Tibial artery (tissue), 4 donors: Measurements from ENCODE around the gene TFAM.

Experiments
- DNase-seq, 2 donors: peaks; one replicate each; pipeline ENCODE4 v3.0.0-alpha.2; 2019
- H3K27ac ChIP-seq, 2 donors: fragments of 200-600 bp; sonication (generic) in 1 of 2; 1 replicate in 1 of 2; 2 replicates in 1 of 2; pipeline ENCODE4 v1.5.1; 2018 to 2019; ENCODE audit warnings: mild to moderate bottlenecking in 1 of 2
- H3K27me3 ChIP-seq, 2 donors: fragments of 200-600 bp; sonication (generic) in 1 of 2; one replicate each; pipeline versions ENCODE4 v1.5.1 to v1.6.0; 2016 to 2019
- H3K36me3 ChIP-seq, 3 donors: fragments of 200-600 bp; sonication (generic) in 2 of 3; one replicate each; pipeline ENCODE4 v1.5.1; 2016 to 2019; ENCODE audit warnings: mild to moderate bottlenecking in 2 of 3
- H3K4me1 ChIP-seq, 4 donors: fragments of 200-600 bp; sonication (generic) in 2 of 4; 1 replicate in 3 of 4; 2 replicates in 1 of 4; pipeline ENCODE4 v1.5.1; 2016 to 2019
- H3K4me3 ChIP-seq, 2 donors: fragments of 200-600 bp; sonication (generic) in 1 of 2; 1 replicate in 1 of 2; 2 replicates in 1 of 2; pipeline ENCODE4 v1.5.1; 2018 to 2019; ENCODE audit warnings: mild to moderate bottlenecking in 2 of 2
- H3K9me3 ChIP-seq, 3 donors: fragments of 200-600 bp; sonication (generic) in 1 of 3; one replicate each; pipeline ENCODE4 v1.5.1; 2016 to 2019
- intact Hi-C: fragments of 100-400 bp; cut with DNase I; formaldehyde crosslinking; loops from one replicate; pipeline ENCODE4 v1.15.0; 2023; ENCODE audit warnings: low total_unique reads
- TF ChIP-seq, protein P1 (sequence below), 2 experiments: fragments of 200-600 bp in 1 of 2; fragments of 450-650 bp in 1 of 2; IDR thresholded peaks; one replicate each; pipeline ENCODE4 v1.5.1; 2017 to 2019; ENCODE audit warnings: antibody characterized with exemption in 2 of 2, mild to moderate bottlenecking in 1 of 2, moderate library complexity in 1 of 2

TFAM gene

DNA sequence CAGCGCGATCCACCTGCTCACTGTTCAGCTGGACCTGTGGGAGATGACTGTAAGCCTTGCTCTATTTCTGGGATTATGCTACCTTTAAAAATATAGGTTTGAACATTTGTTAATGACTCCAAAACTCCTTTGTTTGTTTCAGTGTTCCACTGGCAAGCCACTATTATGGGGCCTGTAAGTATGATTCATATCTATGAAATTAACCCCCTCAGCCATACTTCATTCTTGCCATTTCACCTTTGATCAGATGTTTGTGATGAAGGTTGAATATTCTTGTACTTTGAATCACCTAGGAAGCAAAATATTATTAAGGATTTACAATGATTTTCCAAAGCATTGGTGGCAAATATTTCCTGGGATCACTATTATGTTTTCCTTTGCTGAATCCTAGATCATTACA lies 23.9 kb upstream of the TFAM start:
- H3K36me3 ChIP-seq, result peaks cover 0 to 4% (median 4%) of the 10 kb centered on the region in 3 donors
- no peak for DNase-seq
- no peaks in the 10 kb centered on the region for H3K27me3 ChIP-seq
- no peak overlapping the region for H3K27ac ChIP-seq
- TF ChIP-seq, protein P1, sequence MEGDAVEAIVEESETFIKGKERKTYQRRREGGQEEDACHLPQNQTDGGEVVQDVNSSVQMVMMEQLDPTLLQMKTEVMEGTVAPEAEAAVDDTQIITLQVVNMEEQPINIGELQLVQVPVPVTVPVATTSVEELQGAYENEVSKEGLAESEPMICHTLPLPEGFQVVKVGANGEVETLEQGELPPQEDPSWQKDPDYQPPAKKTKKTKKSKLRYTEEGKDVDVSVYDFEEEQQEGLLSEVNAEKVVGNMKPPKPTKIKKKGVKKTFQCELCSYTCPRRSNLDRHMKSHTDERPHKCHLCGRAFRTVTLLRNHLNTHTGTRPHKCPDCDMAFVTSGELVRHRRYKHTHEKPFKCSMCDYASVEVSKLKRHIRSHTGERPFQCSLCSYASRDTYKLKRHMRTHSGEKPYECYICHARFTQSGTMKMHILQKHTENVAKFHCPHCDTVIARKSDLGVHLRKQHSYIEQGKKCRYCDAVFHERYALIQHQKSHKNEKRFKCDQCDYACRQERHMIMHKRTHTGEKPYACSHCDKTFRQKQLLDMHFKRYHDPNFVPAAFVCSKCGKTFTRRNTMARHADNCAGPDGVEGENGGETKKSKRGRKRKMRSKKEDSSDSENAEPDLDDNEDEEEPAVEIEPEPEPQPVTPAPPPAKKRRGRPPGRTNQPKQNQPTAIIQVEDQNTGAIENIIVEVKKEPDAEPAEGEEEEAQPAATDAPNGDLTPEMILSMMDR (IDR thresholded peaks at IDR 0.05), result no peak
- intact Hi-C loops, result no loop called here
- no peak overlapping the region for H3K4me3 ChIP-seq
- H3K4me1 ChIP-seq, result peaks cover 0 to 14% (median 0%) of the 10 kb centered on the region in 4 donors
- no peaks in the 10 kb centered on the region for H3K9me3 ChIP-seq

DNA sequence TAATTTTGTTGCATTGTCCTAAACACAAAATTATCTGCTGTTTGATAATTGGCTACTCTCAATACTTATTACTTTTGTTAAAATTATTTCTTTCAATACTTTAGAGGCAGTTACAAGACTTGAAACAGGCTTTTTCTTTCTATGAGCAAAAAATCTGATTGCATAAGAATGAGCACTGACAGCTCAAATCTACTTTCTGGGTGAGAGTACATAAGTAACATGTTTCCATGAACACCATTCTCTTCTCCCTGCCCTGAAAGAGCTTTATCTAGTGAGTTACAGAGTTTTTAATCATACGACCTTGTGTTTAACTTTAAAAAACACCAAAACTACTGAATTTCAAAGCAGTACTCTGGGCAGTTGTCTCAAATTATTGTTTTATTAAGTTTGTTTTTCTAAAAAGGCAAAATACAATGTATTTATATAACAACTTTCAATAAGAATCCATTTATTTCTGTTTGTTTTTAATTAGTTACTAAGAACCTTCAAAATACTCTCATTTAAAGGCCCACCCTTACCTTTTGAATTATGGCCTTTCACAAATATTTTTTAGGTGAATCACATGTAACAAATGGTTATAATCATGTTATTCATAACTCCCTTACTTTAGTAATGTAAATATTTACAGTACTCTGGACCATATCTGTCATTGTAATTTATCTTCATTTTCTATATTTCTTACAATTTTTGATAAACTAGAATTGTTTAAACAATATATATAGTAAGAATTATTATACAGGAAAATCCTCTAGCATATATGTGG lies 23.0 kb upstream of the TFAM start:
- H3K9me3 ChIP-seq, result no peaks in the 10 kb centered on the region
- intact Hi-C loops, result no loop called here
- H3K27me3 ChIP-seq, result no peaks in the 10 kb centered on the region

DNA sequence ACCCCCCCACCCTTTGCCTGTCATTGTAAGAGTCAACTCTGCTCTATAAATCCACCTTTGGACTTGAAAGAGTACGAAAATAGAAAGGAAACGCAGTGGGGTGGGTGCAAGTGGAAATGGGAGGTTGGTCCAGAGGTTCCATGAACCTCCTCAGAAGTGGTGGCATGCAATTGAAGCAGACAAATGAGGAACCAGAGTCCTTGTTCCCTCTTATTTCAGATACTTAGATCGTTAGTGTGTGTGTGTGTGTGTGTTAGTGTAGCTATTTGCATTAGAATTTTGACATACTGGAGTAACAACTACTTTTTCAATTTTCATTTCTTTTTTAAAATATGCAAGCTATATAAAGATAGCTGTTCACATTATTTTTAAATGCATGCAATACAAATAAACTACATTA lies 18.1 kb upstream of the TFAM start:
- Histone ChIP-seq H3K36me3 (peaks cover 0 to 4% (median 0%) of the 10 kb centered on the region in 3 donors), H3K27ac (no peak overlapping the region), H3K27me3 (no peaks in the 10 kb centered on the region), H3K4me1 (no peaks in the 10 kb centered on the region), H3K4me3 (no peak overlapping the region), H3K9me3 (no peaks in the 10 kb centered on the region)
- TF ChIP-seq, protein P1 (IDR thresholded peaks at IDR 0.05), result no peak
- DNase-seq, result no peak
- intact Hi-C loops, result no loop called here

More for the DNA sequence above, 23.0 kb upstream of the TFAM start:
- Histone ChIP-seq H3K27ac (no peak overlapping the region), H3K4me1 (peaks cover 0 to 7% (median 0%) of the 10 kb centered on the region in 4 donors), H3K4me3 (no peak overlapping the region), H3K36me3 (peaks cover 0 to 4% (median 4%) of the 10 kb centered on the region in 3 donors)
- TF ChIP-seq, protein P1 (IDR thresholded peaks at IDR 0.05), result no peak
- DNase-seq, result no peak

DNA sequence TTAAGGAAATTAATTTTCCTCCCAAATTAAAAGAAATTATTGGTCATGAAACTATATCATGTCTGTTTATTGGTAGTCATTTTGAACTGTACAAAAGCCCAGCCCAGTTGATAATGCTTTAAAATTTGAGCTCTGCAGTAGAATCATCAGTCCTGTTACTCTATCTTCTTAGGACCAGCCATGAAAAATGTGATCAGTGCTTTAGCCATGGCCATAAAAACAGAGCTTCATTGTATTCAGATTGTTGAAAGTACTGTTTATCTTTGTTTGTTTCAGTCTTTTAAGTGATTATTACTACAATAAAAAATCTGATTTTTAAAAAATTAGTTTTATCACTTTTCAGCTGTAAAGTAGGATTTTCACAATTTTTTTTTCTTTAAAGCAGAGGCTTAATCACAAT lies 13.7 kb upstream of the TFAM start:
- no peak for DNase-seq
- Histone ChIP-seq H3K27ac (no peak overlapping the region), H3K4me3 (no peak overlapping the region), H3K9me3 (no peaks in the 10 kb centered on the region), H3K27me3 (no peaks in the 10 kb centered on the region), H3K36me3 (no peaks in the 10 kb centered on the region), H3K4me1 (no peaks in the 10 kb centered on the region)
- TF ChIP-seq, protein P1 (IDR thresholded peaks at IDR 0.05), result no peak
- intact Hi-C loops, result no loop called here

DNA sequence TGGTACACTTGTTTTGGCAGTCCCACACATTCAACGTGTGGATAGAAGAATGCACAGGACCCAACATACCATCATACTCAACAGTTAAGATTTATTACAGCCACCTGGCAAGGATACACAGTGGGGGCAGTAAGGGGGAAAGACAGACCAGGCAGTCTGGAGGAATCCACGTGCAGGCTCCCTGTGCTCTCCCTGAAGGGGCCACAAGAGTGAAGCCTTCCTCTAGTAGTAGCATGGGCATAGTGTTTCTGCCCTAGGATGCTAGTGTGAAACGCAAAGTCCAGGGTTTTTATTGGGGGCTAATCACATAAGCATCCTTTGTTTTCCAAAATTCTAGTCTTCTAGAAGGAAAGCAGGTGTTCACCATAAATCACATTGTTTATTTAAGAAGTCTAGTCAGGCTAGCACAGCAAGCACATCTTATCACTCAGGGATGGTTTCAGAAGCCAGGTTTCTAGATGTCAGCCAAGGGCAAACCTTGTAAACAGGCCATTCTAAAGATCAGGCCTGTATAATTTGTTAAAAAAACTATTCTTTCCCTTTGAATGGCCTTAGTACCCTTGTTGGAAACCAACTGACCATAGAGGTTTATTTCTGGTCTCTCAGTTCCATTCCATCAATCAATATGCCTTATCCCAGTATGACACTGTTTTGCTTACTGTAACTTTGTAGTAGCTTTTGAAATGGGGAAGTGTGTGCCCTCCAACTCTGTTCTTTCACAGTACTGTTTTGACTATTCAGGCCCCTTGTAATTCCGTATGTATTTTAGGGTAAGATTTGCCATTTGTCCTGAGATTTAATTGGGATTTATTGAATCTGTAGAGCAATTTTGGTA lies 12.4 kb upstream of the TFAM start:
- Histone ChIP-seq H3K4me1 (no peaks in the 10 kb centered on the region), H3K36me3 (no peaks in the 10 kb centered on the region), H3K27ac (no peak overlapping the region), H3K9me3 (no peaks in the 10 kb centered on the region), H3K4me3 (no peak overlapping the region), H3K27me3 (no peaks in the 10 kb centered on the region)
- intact Hi-C loops, result no loop called here
- DNase-seq, result no peak
- TF ChIP-seq, protein P1 (IDR thresholded peaks at IDR 0.05), result no peak
